ENCODE data around the gene HIP1. TPM values are rescaled to one million over a fixed set of nuclear protein-coding genes. Genes with fewer than 3 reads are reported as not detected.

The HIP1 gene
- total and polyA plus RNA-seq, 12 donors, result 7.0 to 32.4 (median 23.4) TPM

GRCh38 chr7:75650681-75651080 is 88.1 kb downstream of the HIP1 start:
- H3K4me3 ChIP-seq, result no peak overlapping the region
- intact Hi-C loops (cut with DNase I), result loop anchor here in 3 of 10 donors (5.0 to 10.0 kb wide), 3 partner anchors 33 to 104 kb away; no protein-coding TSS in a partner anchor
- peaks cover 0 to 3% (median 0%) of the 10 kb centered on the region in 9 donors for H3K36me3 ChIP-seq
- H3K9me3 ChIP-seq, result no peaks in the 10 kb centered on the region
- DNase-seq (peak; percentile 61 to 70), ATAC-seq (peak; percentile 65 to 94 (median 80))
- no peaks in the 10 kb centered on the region for H3K27me3 ChIP-seq
- no peak for TF ChIP-seq CTCF (IDR thresholded peaks at IDR 0.05)
- WGBS, 2 donors, result 38 to 39% methylated on average over 9 of the region's 9 CpGs
- H3K4me1 ChIP-seq, result peaks cover 7 to 29% (median 19%) of the 10 kb centered on the region in 9 donors
- peak overlapping the region in 8 of 10 donors; percentile 4 to 73 (median 53) for H3K27ac ChIP-seq

- TF ChIP-seq CTCF (IDR thresholded peaks at IDR 0.05), result peak in 1 of 9 donors; percentile 9
- H3K4me3 ChIP-seq, result no peak overlapping the region
- no peak for DNase-seq
- no peaks in the 10 kb centered on the region for H3K27me3 ChIP-seq
- peaks cover 7 to 29% (median 19%) of the 10 kb centered on the region in 9 donors for H3K4me1 ChIP-seq
- intact Hi-C loops (cut with DNase I), result loop anchor here in 3 of 10 donors (5.0 to 10.0 kb wide), 3 partner anchors 33 to 105 kb away; no protein-coding TSS in a partner anchor
- peaks cover 0 to 3% (median 0%) of the 10 kb centered on the region in 9 donors for H3K36me3 ChIP-seq
- peak in 5 of 8 donors; percentile 12 to 49 (median 36) for ATAC-seq
- 65 to 71% methylated on average over 7 of the region's 7 CpGs for WGBS, 2 donors
- H3K27ac ChIP-seq, result peak overlapping the region in 8 of 10 donors; percentile 4 to 73 (median 53)
- H3K9me3 ChIP-seq, result no peaks in the 10 kb centered on the region
These were observed 88.7 kb downstream of the HIP1 start for GRCh38 chr7:75650062-75650461.

- peaks cover 7 to 29% (median 19%) of the 10 kb centered on the region in 9 donors for H3K4me1 ChIP-seq
- intact Hi-C loops (cut with DNase I), result loop anchor here in 2 of 10 donors (10.0 kb wide), 2 partner anchors 85 to 115 kb away; partner anchors contain the start of gene HIP1 (in 2 of the 2)
- WGBS, 2 donors, result 47 to 58% methylated on average over 4 of the region's 4 CpGs
- peak in 1 of 2 donors; percentile 36 for DNase-seq
- no peaks in the 10 kb centered on the region for H3K27me3 ChIP-seq
- H3K4me3 ChIP-seq, result no peak overlapping the region
- peaks cover 0 to 3% (median 0%) of the 10 kb centered on the region in 9 donors for H3K36me3 ChIP-seq
- H3K27ac ChIP-seq, result peak overlapping the region in 5 of 10 donors; percentile 26 to 73 (median 39)
- no peak for TF ChIP-seq CTCF (IDR thresholded peaks at IDR 0.05)
- no peaks in the 10 kb centered on the region for H3K9me3 ChIP-seq
- ATAC-seq, result peak in 7 of 8 donors; percentile 9 to 81 (median 60)
These were observed 89.3 kb downstream of the HIP1 start for GRCh38 chr7:75649462-75649861.

- Histone ChIP-seq H3K4me3 (no peak overlapping the region), H3K27me3 (no peaks in the 10 kb centered on the region), H3K9me3 (peaks cover 0 to 9% (median 4%) of the 10 kb centered on the region in 11 donors), H3K27ac (no peak overlapping the region), H3K36me3 (no peaks in the 10 kb centered on the region), H3K4me1 (peaks cover 7 to 29% (median 19%) of the 10 kb centered on the region in 9 donors)
- no peak for ATAC-seq
- intact Hi-C loops (cut with DNase I), result loop anchor here in 2 of 10 donors (10.0 kb wide), 2 partner anchors 87 to 117 kb away; partner anchors contain the start of gene HIP1 (in 2 of the 2)
- WGBS, 2 donors, result 97% methylated on average over 6 of the region's 6 CpGs
- no peak for TF ChIP-seq CTCF (IDR thresholded peaks at IDR 0.05)
- no peak for DNase-seq
These were observed 90.9 kb downstream of the HIP1 start for GRCh38 chr7:75647709-75648438.
